Suppressor macrophage (primary cell): Measurements from ENCODE around the gene PPP2R2D.

Experiments
- DNase-seq, 4 experiments: peaks; one replicate each; pipeline ENCODE4 v3.0.0-alpha.2; 2020 to 2022

PPP2R2D gene

GRCh38 chr10:131890276-131891195 is 10.3 kb upstream of the PPP2R2D start:
- no peak for DNase-seq

- no peak for DNase-seq
Measured at GRCh38 chr10:131891196-131891928, 9.4 kb upstream of the PPP2R2D start.

- DNase-seq: no peak
Measured at GRCh38 chr10:131891929-131892805, 8.6 kb upstream of the PPP2R2D start.

- no peak for DNase-seq
Measured at GRCh38 chr10:131892806-131893675, 7.8 kb upstream of the PPP2R2D start.

- DNase-seq: no peak
Measured at GRCh38 chr10:131895116-131895515, 5.7 kb upstream of the PPP2R2D start.

GRCh38 chr10:131896403-131896802 is 4.4 kb upstream of the PPP2R2D start:
- peak in 2 of 4 experiments; percentile 16 to 35 for DNase-seq

- no peak for DNase-seq
Measured at GRCh38 chr10:131897297-131897899, 3.4 kb upstream of the PPP2R2D start.

- DNase-seq: no peak
Measured at GRCh38 chr10:131898061-131898460, 2.7 kb upstream of the PPP2R2D start.

- no peak for DNase-seq
Measured at GRCh38 chr10:131898713-131899112, 2.1 kb upstream of the PPP2R2D start.

- no peak for DNase-seq
Measured at GRCh38 chr10:131899116-131899690, 1.6 kb upstream of the PPP2R2D start.

GRCh38 chr10:131899695-131900349 is 986 bp upstream of the PPP2R2D start:
- peak in 1 of 4 experiments; percentile 5 for DNase-seq

- DNase-seq: peak; percentile 71 to 90 (median 78)
Measured at GRCh38 chr10:131901181-131901829, 497 bp downstream of the PPP2R2D start.

GRCh38 chr10:131902211-131902610 is 1.4 kb downstream of the PPP2R2D start:
- no peak for DNase-seq

GRCh38 chr10:131902691-131903090 is 1.9 kb downstream of the PPP2R2D start:
- no peak for DNase-seq

GRCh38 chr10:131905267-131905571 is 4.4 kb downstream of the PPP2R2D start:
- no peak for DNase-seq

- DNase-seq: no peak
Measured at GRCh38 chr10:131905603-131906268, 4.9 kb downstream of the PPP2R2D start.

- no peak for DNase-seq
Measured at GRCh38 chr10:131906269-131906639, 5.4 kb downstream of the PPP2R2D start.

GRCh38 chr10:131907679-131908078 is 6.9 kb downstream of the PPP2R2D start:
- DNase-seq: no peak

- no peak for DNase-seq
Measured at GRCh38 chr10:131908151-131908550, 7.3 kb downstream of the PPP2R2D start.
